ENCODE measurements around the gene GLUD2.

Gene GLUD2

DNA sequence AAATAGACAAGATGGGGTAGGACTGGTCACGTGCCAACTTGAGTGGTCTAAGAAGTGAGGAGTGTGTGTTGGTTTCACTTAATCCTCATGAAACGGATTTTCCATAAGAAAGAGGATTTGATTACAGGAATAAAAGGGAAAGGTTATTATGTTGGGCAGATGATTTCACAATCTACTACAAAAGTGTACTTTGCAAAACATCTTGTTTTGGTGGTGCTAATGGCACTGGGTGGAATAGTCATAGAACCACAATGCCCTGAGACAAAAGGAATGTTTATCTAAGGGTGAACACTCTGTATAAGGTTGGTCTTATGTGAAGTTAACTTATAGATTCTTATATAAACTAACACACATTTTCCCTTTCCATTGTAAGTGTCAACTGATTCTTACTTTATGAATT lies 45.6 kb downstream of the GLUD2 start:
- Histone ChIP-seq H3K36me3 (no peaks in the 10 kb centered on the region), H3K27ac (no peak overlapping the region), H3K9ac (no peak overlapping the region), H4K20me1 (no peaks in the 10 kb centered on the region), H3K4me2 (no peak overlapping the region), H3K9me3 (no peaks in the 10 kb centered on the region), H3K27me3 (no peaks in the 10 kb centered on the region), H3K4me3 (no peak overlapping the region), H3K4me1 (no peaks in the 10 kb centered on the region)
- TF ChIP-seq Cebpa-rat (IDR thresholded peaks at IDR 0.05) = no peak
